Measurements from ENCODE around the gene SESN3. TPM values are rescaled to one million over a fixed set of nuclear protein-coding genes. Genes with fewer than 3 reads are reported as not detected.

The SESN3 gene
- total RNA-seq, 1 donor = 23.4 TPM

DNA sequence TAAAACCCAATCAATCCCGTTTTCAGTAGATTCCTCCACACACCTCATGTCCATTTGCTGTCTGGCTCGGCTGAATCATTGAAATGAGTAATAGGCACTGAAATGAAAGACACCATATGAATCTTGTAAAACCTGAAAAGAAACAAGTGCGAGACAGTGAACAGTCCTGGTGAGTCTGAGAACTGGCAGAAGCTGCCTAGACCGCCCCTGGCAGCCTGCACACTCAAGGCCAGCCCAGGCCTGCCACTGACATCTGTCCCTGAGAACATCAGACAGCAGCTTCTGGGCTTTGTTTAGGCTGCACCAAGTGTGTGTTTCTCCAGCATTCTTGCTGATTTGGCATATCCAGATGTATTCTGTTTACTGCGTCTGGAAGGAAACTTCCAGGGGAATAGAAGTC is 96.5 kb downstream of the SESN3 start:
- no peak for DNase-seq (ENCODE audit: low read depth in 2 of 3, low spot score in 2 of 3)

DNA sequence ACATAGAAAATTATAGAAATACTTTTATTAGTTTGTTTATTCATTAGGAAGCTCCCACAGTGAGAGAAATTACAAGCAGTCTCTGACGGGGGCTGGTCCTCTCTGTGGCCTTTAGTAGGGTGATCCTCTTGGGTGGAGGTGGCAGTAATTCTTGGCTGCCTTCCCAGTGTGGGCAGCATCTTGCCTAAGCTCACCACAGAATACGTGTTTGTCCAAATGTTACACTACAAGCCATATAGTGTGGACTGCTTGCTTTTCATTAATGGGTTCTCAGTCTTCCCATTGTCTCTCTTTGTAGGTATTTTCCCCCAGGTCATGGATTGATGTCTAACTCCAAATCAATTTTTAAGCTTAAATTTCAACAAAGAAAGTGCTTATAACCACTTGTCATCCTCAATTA is 98.0 kb downstream of the SESN3 start:
- peak in 1 of 3 donors; percentile 37 for DNase-seq (ENCODE audit: low read depth in 2 of 3, low spot score in 2 of 3)

DNA sequence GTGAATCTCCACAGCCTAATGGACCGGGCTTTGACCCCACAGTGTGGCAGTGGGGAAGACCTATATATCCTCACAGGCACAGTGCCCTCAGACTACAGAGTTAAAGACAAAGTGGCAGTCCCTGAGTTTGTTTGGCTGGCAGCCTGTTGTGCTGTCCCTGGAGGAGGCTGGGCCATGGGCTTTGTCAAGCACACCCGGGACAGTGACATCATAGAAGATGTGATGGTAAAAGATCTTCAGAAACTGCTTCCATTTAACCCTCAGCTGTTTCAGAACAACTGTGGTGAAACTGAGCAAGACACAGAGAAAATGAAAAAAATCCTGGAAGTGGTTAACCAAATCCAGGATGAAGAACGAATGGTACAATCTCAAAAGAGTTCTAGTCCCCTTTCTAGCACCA is 102.4 kb downstream of the SESN3 start:
- DNase-seq (ENCODE audit: low read depth in 2 of 3, low spot score in 2 of 3) = no peak

DNA sequence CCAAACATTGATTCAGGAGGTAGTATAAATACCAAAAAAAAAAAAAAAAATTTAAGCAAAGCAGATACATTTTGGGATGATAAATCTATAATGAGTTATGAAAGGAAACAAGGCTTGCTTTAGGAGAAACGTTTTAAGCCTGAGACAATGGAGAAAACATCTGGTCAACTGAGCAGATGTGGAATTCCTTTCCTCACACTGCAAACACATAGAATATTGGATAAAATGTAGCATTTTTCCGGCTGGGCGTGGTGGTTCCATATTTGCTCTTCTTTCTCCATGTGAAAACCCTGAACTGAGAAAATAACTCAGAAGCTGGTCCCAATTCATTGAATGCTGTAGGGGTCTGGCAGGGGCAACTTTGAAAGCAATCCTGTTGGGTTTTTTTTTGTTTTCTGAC is 107.4 kb downstream of the SESN3 start:
- no peak for DNase-seq (ENCODE audit: low read depth in 2 of 3, low spot score in 2 of 3)

DNA sequence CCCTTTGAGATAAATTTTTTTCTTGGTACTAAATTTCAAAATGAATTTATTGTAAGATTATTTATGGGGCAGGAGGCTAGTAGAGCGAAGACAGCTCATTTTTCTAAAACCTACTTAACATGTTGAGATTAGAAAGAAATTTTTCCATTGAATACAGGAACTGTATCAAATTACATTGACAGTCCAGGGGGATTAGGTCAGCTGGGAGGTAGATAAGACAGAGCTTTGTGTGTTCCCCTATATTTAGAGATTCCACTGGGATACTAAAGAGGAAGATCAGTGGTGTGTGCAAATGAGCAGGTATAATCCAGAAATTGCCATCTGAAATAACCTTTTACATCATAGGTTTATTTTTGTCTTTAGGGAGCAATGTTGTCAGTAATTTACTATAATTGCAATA is 109.3 kb downstream of the SESN3 start:
- no peak for DNase-seq (ENCODE audit: low read depth in 2 of 3, low spot score in 2 of 3)

DNA sequence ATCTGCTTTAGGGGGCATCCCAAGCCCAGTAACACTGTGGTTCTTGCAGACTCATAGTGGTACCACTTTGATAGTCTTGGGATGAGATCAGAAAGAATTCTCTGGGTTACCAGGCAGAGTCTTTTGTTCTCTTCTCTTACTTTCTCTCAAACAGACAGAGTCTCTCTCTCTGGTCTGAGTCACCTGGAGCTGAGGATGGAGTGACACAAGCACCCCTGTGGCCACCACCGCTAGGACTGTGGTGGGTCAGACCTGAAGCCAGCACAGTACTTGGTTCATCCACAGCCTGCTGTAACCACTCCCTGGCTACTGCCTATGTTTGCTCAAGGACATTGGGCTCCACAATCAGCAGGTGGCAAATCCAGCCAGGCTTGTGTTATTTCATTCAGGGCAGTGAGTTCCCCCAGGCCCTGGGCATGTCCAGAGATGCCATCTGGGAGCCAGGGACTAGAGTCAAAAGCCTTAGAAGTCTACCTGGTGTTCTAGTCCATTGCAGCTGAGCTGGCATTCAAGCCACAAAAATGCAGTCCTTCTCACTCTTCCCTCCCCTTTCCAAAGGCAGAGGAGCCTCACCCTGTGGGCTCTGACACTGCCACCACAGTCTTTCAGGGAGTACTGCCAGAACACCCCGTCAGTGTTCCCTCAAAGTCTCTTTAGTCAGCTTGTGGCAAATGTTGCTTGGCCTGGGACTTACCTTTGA is 111.5 kb downstream of the SESN3 start:
- DNase-seq (ENCODE audit: low read depth in 2 of 3, low spot score in 2 of 3) = no peak

DNA sequence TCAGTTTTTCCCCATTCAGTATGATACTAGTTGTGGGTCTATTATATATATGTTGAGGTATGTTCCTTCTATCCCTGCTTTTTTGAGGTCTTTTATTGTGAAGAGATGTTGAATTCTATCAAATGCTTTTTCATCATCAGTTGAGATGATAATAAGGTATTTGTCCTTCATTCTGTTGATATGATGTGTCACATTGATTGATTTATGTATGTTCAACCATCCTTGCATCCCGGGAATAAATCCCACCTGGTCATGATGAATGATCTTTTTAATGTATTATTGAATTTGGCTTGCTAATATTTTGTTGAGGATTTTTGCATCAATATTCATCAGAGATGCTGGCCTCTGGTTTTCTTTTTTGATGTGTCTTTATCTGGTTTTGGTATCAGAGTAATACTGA is 115.4 kb downstream of the SESN3 start:
- no peak for DNase-seq (ENCODE audit: low read depth in 2 of 3, low spot score in 2 of 3)

Other genes starting within 250 kb of the SESN3 start
- gene KDM4E, start 205.9 kb downstream of the SESN3 start, total RNA-seq = not detected
- under 0.01 TPM for gene KDM4F, start 181.8 kb downstream of the SESN3 start, total RNA-seq
- 17.5 TPM for gene SRSF8, start 164.3 kb downstream of the SESN3 start, total RNA-seq
- gene ENDOD1, start 141.4 kb downstream of the SESN3 start, total RNA-seq = 14.5 TPM

All from hematopoietic multipotent progenitor cell (in vitro differentiated cells).